Fibroblast of lung (primary cell): ENCODE results near the gene DYRK2.

Experiments used
- CTCF ChIP-seq, 2 donors: IDR thresholded peaks in 1 of 2; conservative IDR thresholded peaks in 1 of 2; 1 replicate in 1 of 2; 2 replicates in 1 of 2; pipeline ENCODE4 v1.5.1; 2011 to 2012; ENCODE audit warnings: low read length in 2 of 2, control low read depth in 1 of 2, inconsistent platforms in 1 of 2, low read depth in 1 of 2, mild to moderate bottlenecking in 1 of 2
- EZH2 ChIP-seq: IDR thresholded peaks from 2 replicates; pipeline ENCODE4 v1.5.1; 2012; ENCODE audit warnings: low read length, control low read depth, mild to moderate bottlenecking; ENCODE audit errors: missing control alignments

- TF ChIP-seq CTCF (conservative IDR thresholded peaks at IDR 0.05 in 1 of 2, IDR thresholded peaks at IDR 0.05 in 1 of 2; ENCODE audit: low read depth in 1 of 2, low read length in 2 of 2): no peak
- no peak for TF ChIP-seq EZH2
These were observed 22.9 kb downstream of the DYRK2 start for GRCh38 chr12:67671419-67671818.
